OCI-LY3 (cell line): Measurements from ENCODE around the gene PREX1.

Experiments
- CTCF ChIP-seq: fragments of 200-600, 300-600 bp; sonication (generic); IDR thresholded peaks from 2 replicates; pipeline ENCODE4 v1.5.1; 2014; ENCODE audit warnings: antibody characterized with exemption, low read length, low read depth
- EZH2phosphoT487 ChIP-seq: fragments of 200-600 bp; shearing (Covaris generic); IDR thresholded peaks from 2 replicates; pipeline ENCODE4 v1.6.1; 2018; ENCODE audit warnings: antibody characterized with exemption, mixed run types, low read depth

GRCh38 chr20:48723308-48724264, 104.2 kb downstream of the PREX1 start:
- TF ChIP-seq CTCF (no peak), EZH2phosphoT487 (no peak)
